Kasumi-1 (cell line): ENCODE results near the gene PPM1M.

ENCODE experiments used
- DNase-seq, 2 experiments: peaks; one replicate each; lab custom pipeline; 2025; lab: John Stamatoyannopoulos, UW

The PPM1M gene

GRCh38 chr3:52230461-52230860, 15.1 kb upstream of the PPM1M start:
- DNase-seq: no peak

GRCh38 chr3:52230889-52231499, 14.6 kb upstream of the PPM1M start:
- DNase-seq: no peak

GRCh38 chr3:52231502-52232278, 13.9 kb upstream of the PPM1M start:
- peak; percentile 45 to 50 for DNase-seq

GRCh38 chr3:52232279-52233107, 13.1 kb upstream of the PPM1M start:
- peak in 1 of 2 experiments; percentile 25 for DNase-seq

GRCh38 chr3:52233108-52233591, 12.4 kb upstream of the PPM1M start:
- DNase-seq: no peak

GRCh38 chr3:52233968-52234367, 11.6 kb upstream of the PPM1M start:
- no peak for DNase-seq

- DNase-seq: no peak
Measured at GRCh38 chr3:52234516-52235447, 10.8 kb upstream of the PPM1M start.

GRCh38 chr3:52236424-52236886, 9.1 kb upstream of the PPM1M start:
- DNase-seq: no peak

- DNase-seq: peak in 1 of 2 experiments; percentile 67
Measured at GRCh38 chr3:52237006-52237656, 8.4 kb upstream of the PPM1M start.

GRCh38 chr3:52237657-52238172, 7.8 kb upstream of the PPM1M start:
- peak in 1 of 2 experiments; percentile 71 for DNase-seq

- DNase-seq: peak in 1 of 2 experiments; percentile 30
Measured at GRCh38 chr3:52238193-52238760, 7.3 kb upstream of the PPM1M start.

GRCh38 chr3:52238761-52239701, 6.5 kb upstream of the PPM1M start, which contains the start of gene TWF2:
Gene TWF2, minus strand, starts transcription at chr3:52239158. Its CDS starts 142 bp downstream, at chr3:52239016.
- peak; percentile 64 to 66 for DNase-seq

GRCh38 chr3:52240059-52240885, 5.3 kb upstream of the PPM1M start:
- DNase-seq: peak in 1 of 2 experiments; percentile 18

GRCh38 chr3:52240886-52241370, 4.6 kb upstream of the PPM1M start:
- no peak for DNase-seq

GRCh38 chr3:52242039-52242438, 3.5 kb upstream of the PPM1M start:
- DNase-seq: no peak

GRCh38 chr3:52243791-52244628, 1.5 kb upstream of the PPM1M start:
- DNase-seq: peak; percentile 53 to 63

GRCh38 chr3:52246264-52246620, 683 bp downstream of the PPM1M start:
- DNase-seq: no peak
